ENCODE data around the gene GOPC.
A peak's percentile ranks its signal among the peaks of the same experiment; 100 is the strongest.

Gene GOPC

GRCh38 chr6:117601811-117602150, 530 bp downstream of the GOPC start:
- peaks cover 39% of the 10 kb centered on the region for H3K4me1 ChIP-seq (ENCODE audit: low read length)
- H3K79me2 ChIP-seq (ENCODE audit: low read length): peaks cover 54% of the 10 kb centered on the region
- H3K27me3 ChIP-seq (ENCODE audit: low read depth, low read length): no peaks in the 10 kb centered on the region
- H3K9me3 ChIP-seq (ENCODE audit: insufficient read depth, low read length): peaks cover 4% of the 10 kb centered on the region; the same call in 1 of the 2 replicates
- no peak overlapping the region for H2AFZ ChIP-seq (ENCODE audit: low read depth, low read length)
- 0 out of 2 replicates have a peak, but pooled peaks cover 4% of the 10 kb centered on the region for H4K20me1 ChIP-seq (ENCODE audit: insufficient read depth, low read length)
- peak overlapping the region; percentile 54 for H3K27ac ChIP-seq (ENCODE audit: low read length)
- peak overlapping the region; percentile 97 for H3K4me3 ChIP-seq (ENCODE audit: low read length)
- H3K4me2 ChIP-seq (ENCODE audit: low read length): peak overlapping the region; percentile 73
- TF ChIP-seq EZH2phosphoT487 (IDR thresholded peaks at IDR 0.05; ENCODE audit: low read depth): no peak
- no peak for TF ChIP-seq CTCF (IDR thresholded peaks at IDR 0.05; ENCODE audit: low read depth, low read length)
- peak overlapping the region; percentile 89 for H3K9ac ChIP-seq (ENCODE audit: low read length)
- peaks cover 41% of the 10 kb centered on the region for H3K36me3 ChIP-seq (replicated peaks; ENCODE audit: low read depth, low read length)

- peak overlapping the region; percentile 73 for H3K4me2 ChIP-seq (ENCODE audit: low read length)
- H3K27ac ChIP-seq (ENCODE audit: low read length): no peak overlapping the region
- peaks cover 67% of the 10 kb centered on the region for H3K79me2 ChIP-seq (ENCODE audit: low read length)
- no peak overlapping the region for H3K9ac ChIP-seq (ENCODE audit: low read length)
- H3K9me3 ChIP-seq (ENCODE audit: insufficient read depth, low read length): peaks cover 4% of the 10 kb centered on the region; the same call in 1 of the 2 replicates
- H3K27me3 ChIP-seq (ENCODE audit: low read depth, low read length): no peaks in the 10 kb centered on the region
- TF ChIP-seq EZH2phosphoT487 (IDR thresholded peaks at IDR 0.05; ENCODE audit: low read depth) (no peak), CTCF (IDR thresholded peaks at IDR 0.05; ENCODE audit: low read depth, low read length) (no peak)
- peaks cover 41% of the 10 kb centered on the region for H3K36me3 ChIP-seq (replicated peaks; ENCODE audit: low read depth, low read length)
- peak overlapping the region; percentile 97 for H3K4me3 ChIP-seq (ENCODE audit: low read length)
- H2AFZ ChIP-seq (ENCODE audit: low read depth, low read length): no peak overlapping the region
- H4K20me1 ChIP-seq (ENCODE audit: insufficient read depth, low read length): 0 out of 2 replicates have a peak, but pooled peaks cover 4% of the 10 kb centered on the region
- H3K4me1 ChIP-seq (ENCODE audit: low read length): peaks cover 33% of the 10 kb centered on the region
Measured at GRCh38 chr6:117600008-117600743, 2.1 kb downstream of the GOPC start.

- Histone ChIP-seq H4K20me1 (ENCODE audit: insufficient read depth, low read length) (peaks cover 23% of the 10 kb centered on the region), H3K4me1 (ENCODE audit: low read length) (peaks cover 23% of the 10 kb centered on the region), H3K27ac (ENCODE audit: low read length) (no peak overlapping the region), H2AFZ (ENCODE audit: low read depth, low read length) (no peak overlapping the region), H3K9ac (ENCODE audit: low read length) (no peak overlapping the region), H3K27me3 (ENCODE audit: low read depth, low read length) (no peaks in the 10 kb centered on the region), H3K9me3 (ENCODE audit: insufficient read depth, low read length) (peaks cover 4% of the 10 kb centered on the region; the same call in 1 of the 2 replicates), H3K36me3 (replicated peaks; ENCODE audit: low read depth, low read length) (peaks cover 41% of the 10 kb centered on the region), H3K4me3 (ENCODE audit: low read length) (no peak overlapping the region), H3K79me2 (ENCODE audit: low read length) (peaks cover 91% of the 10 kb centered on the region), H3K4me2 (ENCODE audit: low read length) (no peak overlapping the region)
- no peak for TF ChIP-seq CTCF (IDR thresholded peaks at IDR 0.05; ENCODE audit: low read depth, low read length)
- TF ChIP-seq EZH2phosphoT487 (IDR thresholded peaks at IDR 0.05; ENCODE audit: low read depth): no peak
Measured at GRCh38 chr6:117597755-117598154, 4.6 kb downstream of the GOPC start.

GRCh38 chr6:117595099-117595923, 7.0 kb downstream of the GOPC start:
- Histone ChIP-seq H3K27ac (ENCODE audit: low read length) (no peak overlapping the region), H3K9ac (ENCODE audit: low read length) (no peak overlapping the region), H3K9me3 (ENCODE audit: insufficient read depth, low read length) (peaks cover 4% of the 10 kb centered on the region; the same call in 1 of the 2 replicates), H4K20me1 (ENCODE audit: insufficient read depth, low read length) (peaks cover 28% of the 10 kb centered on the region), H2AFZ (ENCODE audit: low read depth, low read length) (no peak overlapping the region), H3K4me3 (ENCODE audit: low read length) (no peak overlapping the region), H3K4me1 (ENCODE audit: low read length) (peaks cover 20% of the 10 kb centered on the region), H3K27me3 (ENCODE audit: low read depth, low read length) (no peaks in the 10 kb centered on the region), H3K79me2 (ENCODE audit: low read length) (peaks cover 92% of the 10 kb centered on the region), H3K4me2 (ENCODE audit: low read length) (no peak overlapping the region), H3K36me3 (replicated peaks; ENCODE audit: low read depth, low read length) (peaks cover 35% of the 10 kb centered on the region)
- no peak for TF ChIP-seq EZH2phosphoT487 (IDR thresholded peaks at IDR 0.05; ENCODE audit: low read depth)
- no peak for TF ChIP-seq CTCF (IDR thresholded peaks at IDR 0.05; ENCODE audit: low read depth, low read length)

Data from OCI-LY3 (cell line).